H9 (cell line): Measurements from ENCODE around the gene JAKMIP1. TPM values are rescaled to one million over a fixed set of nuclear protein-coding genes. Genes with fewer than 3 reads are reported as not detected.

Source experiments
- DNase-seq: peaks from one replicate; pipeline ENCODE4 v3.0.0-alpha.2; 2017
- H2AFZ ChIP-seq: one replicate; pipeline ENCODE4 v1.6.1; 2013; ENCODE audit warnings: mild to moderate bottlenecking, low read length, control low read depth, moderate library complexity
- H2AK5ac ChIP-seq: 2 replicates; pipeline ENCODE4 v1.6.1; 2013; ENCODE audit warnings: low read length, control low read depth, mixed read lengths; ENCODE audit not compliant: insufficient read length
- H2BK120ac ChIP-seq: one replicate; pipeline ENCODE4 v1.6.1; 2013; ENCODE audit warnings: low read depth, mild to moderate bottlenecking, low read length, control low read depth, inconsistent platforms; ENCODE audit not compliant: poor library complexity, severe bottlenecking
- H2BK12ac ChIP-seq: 2 replicates; pipeline ENCODE4 v1.6.1; 2013; ENCODE audit warnings: low read length, control low read depth, mixed read lengths, low read depth; ENCODE audit not compliant: insufficient read length
- H2BK15ac ChIP-seq: 2 replicates; pipeline ENCODE4 v1.6.1; 2013; ENCODE audit warnings: low read depth, low read length, control low read depth
- H2BK20ac ChIP-seq: one replicate; pipeline ENCODE4 v1.6.1; 2013; ENCODE audit warnings: low read depth, mild to moderate bottlenecking, low read length, control low read depth, inconsistent platforms; ENCODE audit not compliant: poor library complexity, severe bottlenecking
- H2BK5ac ChIP-seq: 2 replicates; pipeline ENCODE4 v1.6.1; 2013; ENCODE audit warnings: low read length, control low read depth, mixed read lengths; ENCODE audit not compliant: insufficient read length
- H3K14ac ChIP-seq: 2 replicates; pipeline ENCODE4 v1.6.1; 2013; ENCODE audit warnings: low read length, control low read depth; ENCODE audit not compliant: insufficient read depth
- H3K18ac ChIP-seq: 2 replicates; pipeline ENCODE4 v1.6.1; 2013; ENCODE audit warnings: low read depth, mild to moderate bottlenecking, mixed read lengths, low read length, control low read depth; ENCODE audit not compliant: insufficient read length
- H3K23ac ChIP-seq: 2 replicates; pipeline ENCODE4 v1.6.1; 2013; ENCODE audit warnings: low read length, control low read depth, mixed read lengths, low read depth; ENCODE audit not compliant: insufficient read length
- H3K23me2 ChIP-seq: 2 replicates; pipeline ENCODE4 v1.6.1; 2013; ENCODE audit warnings: low read depth, mild to moderate bottlenecking, mixed read lengths, low read length, control low read depth; ENCODE audit not compliant: insufficient read length, poor library complexity, severe bottlenecking
- H3K27ac ChIP-seq: 2 replicates; pipeline ENCODE4 v1.5.1; 2013; ENCODE audit warnings: low read length, control low read depth, mixed read lengths, low read depth; ENCODE audit not compliant: insufficient read length
- H3K27me3 ChIP-seq: 2 replicates; pipeline ENCODE4 v1.6.1; 2013; ENCODE audit warnings: low read length, control low read depth, inconsistent platforms; ENCODE audit not compliant: insufficient read depth
- H3K4ac ChIP-seq: 2 replicates; pipeline ENCODE4 v1.6.1; 2013; ENCODE audit warnings: low read depth, mild to moderate bottlenecking, control low read depth, inconsistent platforms, low read length, moderate library complexity
- H3K4me1 ChIP-seq: 2 replicates; pipeline ENCODE4 v1.6.1; 2013; ENCODE audit warnings: low read length, control low read depth, inconsistent platforms; ENCODE audit not compliant: insufficient read depth
- H3K4me2 ChIP-seq: 2 replicates; pipeline ENCODE4 v1.6.1; 2013; ENCODE audit warnings: low read length, control low read depth, mixed read lengths; ENCODE audit not compliant: insufficient read length, insufficient read depth
- H3K56ac ChIP-seq: 2 replicates; pipeline ENCODE4 v1.6.1; 2013; ENCODE audit warnings: low read depth, mild to moderate bottlenecking, mixed read lengths, low read length, control low read depth; ENCODE audit not compliant: insufficient read length
- H3K79me1 ChIP-seq: 2 replicates; pipeline ENCODE4 v1.6.1; 2013; ENCODE audit warnings: low read depth, mild to moderate bottlenecking, moderate library complexity, low read length, control low read depth, inconsistent platforms; ENCODE audit not compliant: insufficient read depth, poor library complexity, severe bottlenecking
- H3K79me2 ChIP-seq: 2 replicates; pipeline ENCODE4 v1.6.1; 2013; ENCODE audit warnings: low read length, control low read depth, inconsistent platforms; ENCODE audit not compliant: insufficient read depth
- H3K9ac ChIP-seq: 2 replicates; pipeline ENCODE4 v1.6.1; 2013; ENCODE audit warnings: low read length, control low read depth, mixed read lengths; ENCODE audit not compliant: insufficient read length; ENCODE audit errors: extremely low read depth
- H3K9me3 ChIP-seq: one replicate; pipeline ENCODE4 v1.6.1; 2013; ENCODE audit warnings: low read depth, low read length, inconsistent platforms; ENCODE audit not compliant: control insufficient read depth
- H3T11ph ChIP-seq: one replicate; pipeline ENCODE4 v1.6.1; 2013; ENCODE audit warnings: mild to moderate bottlenecking, low read length, control low read depth, inconsistent platforms
- H4K20me1 ChIP-seq: one replicate; pipeline ENCODE4 v1.6.1; 2013; ENCODE audit not compliant: control insufficient read depth, insufficient read length, insufficient read depth
- H4K5ac ChIP-seq: 2 replicates; pipeline ENCODE4 v1.6.1; 2013; ENCODE audit warnings: low read depth, mild to moderate bottlenecking, mixed read lengths, low read length, control low read depth; ENCODE audit not compliant: insufficient read length
- H4K8ac ChIP-seq: replicated peaks from 2 replicates; pipeline ENCODE4 v1.6.1; 2013; ENCODE audit warnings: low read length, control low read depth, mixed read lengths, low read depth; ENCODE audit not compliant: insufficient read length
- H4K91ac ChIP-seq: 2 replicates; pipeline ENCODE4 v1.6.1; 2013; ENCODE audit warnings: low read depth, mild to moderate bottlenecking, moderate library complexity, mixed read lengths, low read length, control low read depth; ENCODE audit not compliant: insufficient read length
- H3K27ac Mint-ChIP-seq, 3 experiments: 2 replicates in 2 of 3; 3 replicates in 1 of 3; pipeline ENCODE4 v1.8.0; 2020 to 2021; ENCODE audit warnings: mixed read lengths in 3 of 3, mild to moderate bottlenecking in 1 of 3, moderate library complexity in 1 of 3
- H3K27me3 Mint-ChIP-seq: 2 replicates; pipeline ENCODE4 v1.8.0; 2021; ENCODE audit warnings: low read depth, mild to moderate bottlenecking, moderate library complexity, mixed read lengths
- H3K36me3 Mint-ChIP-seq, 3 experiments: 2 replicates in 2 of 3; 3 replicates in 1 of 3; pipeline ENCODE4 v1.8.0; 2020 to 2021; ENCODE audit warnings: low read depth in 3 of 3, mixed read lengths in 3 of 3; ENCODE audit not compliant: insufficient read depth in 1 of 3
- H3K4me1 Mint-ChIP-seq, 2 experiments: 2 replicates each; pipeline ENCODE4 v1.8.0; 2020; ENCODE audit warnings: mixed read lengths in 2 of 2
- H3K4me3 Mint-ChIP-seq, 2 experiments: 2 replicates in 1 of 2; 3 replicates in 1 of 2; pipeline ENCODE4 v1.8.0; 2020 to 2021; ENCODE audit warnings: mild to moderate bottlenecking in 2 of 2, mixed read lengths in 2 of 2, moderate library complexity in 1 of 2
- H3K9me3 Mint-ChIP-seq, 2 experiments: 2 replicates in 1 of 2; 3 replicates in 1 of 2; pipeline ENCODE4 v1.8.0; 2020; ENCODE audit warnings: mild to moderate bottlenecking in 2 of 2, mixed read lengths in 2 of 2, moderate library complexity in 1 of 2
- WGBS: extraction: QIAGEN DNeasy Blood & Tissue Kit; methylation state at CpG from one replicate; pipeline ENCODE4 v1.1.7; 2013; ENCODE audit warnings: missing lambda C conversion rate, low lambda C conversion rate, mixed read lengths; ENCODE audit not compliant: insufficient read length; ENCODE audit errors: extremely low coverage; 5-methylcytosine and 5-hydroxymethylcytosine counted together
- total RNA-seq: library from RNA; stranded (reverse); gene quantifications from 2 replicates; pipeline ENCODE4 v1.2.1, GENCODE V29; 2021
- TF ChIP-seq, protein P1 (sequence below): fragments of 200-600 bp; sonication (generic); conservative IDR thresholded peaks from 3 replicates; pipeline ENCODE4 v1.8.0; 2021; ENCODE audit warnings: antibody characterized with exemption, mild to moderate bottlenecking

JAKMIP1 gene
- total RNA-seq, 1 experiment from 2014 or later: 1.5 TPM

DNA sequence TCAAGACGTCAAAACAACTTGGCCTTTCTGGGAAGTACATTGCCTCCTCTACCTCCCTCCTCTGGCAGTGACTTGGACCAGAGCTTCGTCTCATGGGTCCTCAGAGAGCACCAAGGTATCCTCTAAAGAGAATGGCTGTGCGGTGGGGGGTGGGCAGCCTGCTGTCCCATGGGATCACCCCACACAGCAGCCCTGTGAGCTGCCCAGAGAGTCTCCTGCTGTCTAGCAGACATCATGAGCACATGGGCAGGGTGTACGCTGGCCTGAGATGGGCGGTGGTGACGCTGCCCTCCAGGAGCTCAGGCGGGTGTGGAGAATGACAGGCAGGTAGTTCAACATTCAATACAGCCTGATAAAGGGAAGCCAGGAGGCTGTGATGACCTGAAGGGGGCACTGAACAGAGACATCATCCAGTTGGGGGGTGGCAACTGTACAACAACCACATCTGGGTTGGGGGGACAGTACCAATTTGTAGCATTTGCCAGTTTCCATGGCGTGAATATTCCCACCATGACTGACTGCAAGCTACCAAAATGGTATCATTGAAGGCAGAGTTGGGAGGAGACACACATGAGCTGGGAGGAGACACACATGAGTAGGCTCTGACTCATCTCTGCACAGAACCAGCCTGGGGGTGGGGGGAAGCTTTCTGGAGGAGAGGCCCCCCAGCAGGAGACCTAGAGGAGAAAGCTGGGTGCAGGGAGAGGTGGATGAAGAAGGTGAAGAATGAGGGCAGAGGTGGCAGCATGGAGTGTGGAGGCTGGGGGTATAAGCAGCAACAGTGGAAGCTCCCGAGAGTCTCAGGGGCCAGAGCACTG lies 218.0 kb downstream of the JAKMIP1 start:
- Histone ChIP-seq H2BK12ac (no peak overlapping the region), H2AFZ (no peak overlapping the region), H4K91ac (no peak overlapping the region), H3K9ac (no peak overlapping the region), H4K20me1 (no peaks in the 10 kb centered on the region), H3K4ac (no peak overlapping the region), H3K79me2 (no peaks in the 10 kb centered on the region), H3T11ph (no peak overlapping the region), H3K23ac (no peak overlapping the region), H3K4me1 (no peaks in the 10 kb centered on the region), H3K79me1 (no peaks in the 10 kb centered on the region), H3K4me2 (no peak overlapping the region), H3K14ac (no peak overlapping the region), H3K23me2 (no peaks in the 10 kb centered on the region), H4K5ac (no peak overlapping the region), H2AK5ac (no peak overlapping the region), H2BK20ac (no peak overlapping the region), H2BK15ac (no peak overlapping the region), H3K56ac (no peak overlapping the region), H3K9me3 (peaks cover 7% of the 10 kb centered on the region), H3K18ac (no peak overlapping the region), H2BK120ac (no peak overlapping the region), H2BK5ac (no peak overlapping the region), H3K27me3 (no peaks in the 10 kb centered on the region), H4K8ac (no peak overlapping the region), H3K27ac (no peak overlapping the region)
- no peak overlapping the region for H3K27ac Mint-ChIP-seq
- H3K27me3 Mint-ChIP-seq: peaks cover 27% of the 10 kb centered on the region
- TF ChIP-seq, protein P1, sequence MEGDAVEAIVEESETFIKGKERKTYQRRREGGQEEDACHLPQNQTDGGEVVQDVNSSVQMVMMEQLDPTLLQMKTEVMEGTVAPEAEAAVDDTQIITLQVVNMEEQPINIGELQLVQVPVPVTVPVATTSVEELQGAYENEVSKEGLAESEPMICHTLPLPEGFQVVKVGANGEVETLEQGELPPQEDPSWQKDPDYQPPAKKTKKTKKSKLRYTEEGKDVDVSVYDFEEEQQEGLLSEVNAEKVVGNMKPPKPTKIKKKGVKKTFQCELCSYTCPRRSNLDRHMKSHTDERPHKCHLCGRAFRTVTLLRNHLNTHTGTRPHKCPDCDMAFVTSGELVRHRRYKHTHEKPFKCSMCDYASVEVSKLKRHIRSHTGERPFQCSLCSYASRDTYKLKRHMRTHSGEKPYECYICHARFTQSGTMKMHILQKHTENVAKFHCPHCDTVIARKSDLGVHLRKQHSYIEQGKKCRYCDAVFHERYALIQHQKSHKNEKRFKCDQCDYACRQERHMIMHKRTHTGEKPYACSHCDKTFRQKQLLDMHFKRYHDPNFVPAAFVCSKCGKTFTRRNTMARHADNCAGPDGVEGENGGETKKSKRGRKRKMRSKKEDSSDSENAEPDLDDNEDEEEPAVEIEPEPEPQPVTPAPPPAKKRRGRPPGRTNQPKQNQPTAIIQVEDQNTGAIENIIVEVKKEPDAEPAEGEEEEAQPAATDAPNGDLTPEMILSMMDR: 0 out of 3 replicates have a peak, but pooled peaks have one; percentile 14
- no peak overlapping the region for H3K4me3 Mint-ChIP-seq
- peak; percentile 21 for DNase-seq
- H3K4me1 Mint-ChIP-seq: no peaks in the 10 kb centered on the region
- no CpG with 5 or more reads among the region's 9 CpGs for WGBS
- H3K9me3 Mint-ChIP-seq: peaks cover 24 to 28% of the 10 kb centered on the region in 2 experiments
- peaks cover 1 to 18% (median 12%) of the 10 kb centered on the region in 3 experiments; a peak in 6 of 7 replicates for H3K36me3 Mint-ChIP-seq
